GM19239 (cell line): Measurements from ENCODE around the gene SPPL2B.
"Not testable (repeated sequence)": the region's sequence is repeated elsewhere in the genome, so short reads cannot be mapped to it uniquely, and the experiment has no call there.

ENCODE experiments used
- DNase-seq: peaks from one replicate; pipeline ENCODE4 v3.0.0; 2011; ENCODE audit warnings: low spot score; ENCODE audit not compliant: insufficient read length
- FAIRE-seq: peaks from 2 replicates; lab custom pipeline; 2011; peaks lifted over from hg19 to GRCh38; lab: Jason Lieb, UNC

Gene SPPL2B

GRCh38 chr19:2328401-2329148 is at the start of gene SPPL2B, which contains the start of gene LSM7:
Gene SPPL2B, plus strand, starts transcription at chr19:2328684. Its CDS starts 26 bp downstream, at chr19:2328710.
Gene LSM7, minus strand, starts transcription at chr19:2328586. Its CDS starts 20 bp downstream, at chr19:2328566.
- peak; percentile 86 for FAIRE-seq
- DNase-seq, result peak; percentile 96

DNA sequence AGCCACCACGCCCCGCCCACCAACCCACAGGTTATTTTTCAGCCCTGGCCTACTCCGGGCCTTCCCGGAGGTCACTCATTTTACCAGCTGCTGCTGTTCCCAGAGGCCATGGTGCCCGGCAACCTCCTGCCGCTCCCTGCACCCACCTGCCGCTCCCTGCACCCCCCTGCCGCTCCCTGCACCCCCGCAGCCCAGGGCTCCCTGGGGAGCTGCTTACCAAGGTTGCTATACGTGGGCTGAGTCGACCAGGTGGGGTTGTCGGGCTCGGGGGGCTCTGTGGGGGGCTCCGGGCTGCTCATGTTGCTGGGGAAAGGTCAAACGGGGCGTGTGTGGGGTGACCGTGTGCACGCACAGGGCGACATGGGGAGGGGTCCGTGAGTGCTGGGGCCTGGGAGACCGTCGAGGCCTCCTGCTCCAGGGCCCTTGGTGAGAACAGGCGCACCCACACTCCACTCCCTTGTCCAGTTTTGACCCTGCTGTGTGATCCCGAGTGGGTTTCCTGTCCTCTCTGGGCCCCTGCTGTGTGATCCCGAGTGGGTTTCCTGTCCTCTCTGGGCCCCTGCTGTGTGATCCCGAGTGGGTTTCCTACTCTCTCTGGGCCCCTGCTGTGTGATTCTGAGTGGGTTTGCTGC is 47.7 kb upstream of the SPPL2B start:
- DNase-seq, result no peak
- no peak for FAIRE-seq

- peak; percentile 57 for FAIRE-seq
These were observed 47.0 kb upstream of the SPPL2B start for GRCh38 chr19:2281265-2282061.

GRCh38 chr19:2282062-2282861 is 46.2 kb upstream of the SPPL2B start, which contains the start of gene PEAK3:
Gene PEAK3, minus strand, starts transcription at chr19:2282175. Its CDS starts 1,244 bp downstream, at chr19:2280931.
- no peak for DNase-seq
- peak; percentile 76 for FAIRE-seq

More at GRCh38 chr19:2281265-2282061, 47.0 kb upstream of the SPPL2B start:
- DNase-seq, result not testable (repeated sequence)

GRCh38 chr19:2282862-2283237 is 45.6 kb upstream of the SPPL2B start:
- DNase-seq, result no peak
- FAIRE-seq, result no peak

- FAIRE-seq (no peak), DNase-seq (no peak)
These were observed 44.5 kb upstream of the SPPL2B start for GRCh38 chr19:2283835-2284507.

GRCh38 chr19:2286402-2287140 is 41.9 kb upstream of the SPPL2B start:
- no peak for FAIRE-seq
- DNase-seq, result no peak

DNA sequence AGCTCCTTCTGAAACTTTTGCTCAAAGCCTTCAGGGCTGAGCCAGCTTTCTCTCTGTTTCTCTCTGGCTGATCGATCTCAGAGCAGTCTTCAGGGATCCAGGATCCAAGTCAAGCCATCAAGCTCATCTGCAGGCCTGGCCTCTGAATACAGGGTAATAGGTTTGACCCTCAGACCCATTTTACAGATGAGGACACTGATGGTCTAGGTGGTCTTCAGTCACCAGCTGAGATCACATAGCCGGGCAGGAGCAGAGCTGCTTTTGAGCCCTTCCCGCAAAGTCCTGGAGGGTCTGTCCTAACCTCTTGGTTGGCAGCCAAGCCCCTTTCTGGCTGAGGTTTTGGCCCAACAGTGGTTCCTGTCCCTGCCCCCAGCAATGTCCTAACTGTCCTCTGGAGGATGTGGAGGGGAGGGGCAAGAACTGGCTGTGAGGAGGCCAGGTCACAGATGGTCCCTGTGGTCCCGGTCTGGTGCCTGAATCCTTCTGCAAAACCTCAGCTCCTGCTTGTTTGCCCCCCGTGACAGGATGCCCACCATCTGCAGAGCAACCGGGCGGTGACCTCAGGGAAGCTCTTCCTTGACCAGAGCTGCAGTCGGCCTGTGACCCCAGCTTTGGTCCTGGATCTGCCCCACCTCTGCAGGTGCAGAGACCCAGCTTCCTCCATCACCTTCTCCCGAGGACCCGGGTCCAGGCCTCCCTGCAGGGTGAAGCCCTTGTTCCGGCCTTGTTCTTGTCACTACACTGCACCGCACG is 40.7 kb upstream of the SPPL2B start:
- FAIRE-seq (no peak), DNase-seq (no peak)

GRCh38 chr19:2288338-2288817 is 40.1 kb upstream of the SPPL2B start:
- DNase-seq, result no peak

GRCh38 chr19:2288818-2289713 is 39.4 kb upstream of the SPPL2B start:
- peak; percentile 76 for FAIRE-seq
- DNase-seq, result no peak

More at GRCh38 chr19:2288338-2288817, 40.1 kb upstream of the SPPL2B start:
- no peak for FAIRE-seq

DNA sequence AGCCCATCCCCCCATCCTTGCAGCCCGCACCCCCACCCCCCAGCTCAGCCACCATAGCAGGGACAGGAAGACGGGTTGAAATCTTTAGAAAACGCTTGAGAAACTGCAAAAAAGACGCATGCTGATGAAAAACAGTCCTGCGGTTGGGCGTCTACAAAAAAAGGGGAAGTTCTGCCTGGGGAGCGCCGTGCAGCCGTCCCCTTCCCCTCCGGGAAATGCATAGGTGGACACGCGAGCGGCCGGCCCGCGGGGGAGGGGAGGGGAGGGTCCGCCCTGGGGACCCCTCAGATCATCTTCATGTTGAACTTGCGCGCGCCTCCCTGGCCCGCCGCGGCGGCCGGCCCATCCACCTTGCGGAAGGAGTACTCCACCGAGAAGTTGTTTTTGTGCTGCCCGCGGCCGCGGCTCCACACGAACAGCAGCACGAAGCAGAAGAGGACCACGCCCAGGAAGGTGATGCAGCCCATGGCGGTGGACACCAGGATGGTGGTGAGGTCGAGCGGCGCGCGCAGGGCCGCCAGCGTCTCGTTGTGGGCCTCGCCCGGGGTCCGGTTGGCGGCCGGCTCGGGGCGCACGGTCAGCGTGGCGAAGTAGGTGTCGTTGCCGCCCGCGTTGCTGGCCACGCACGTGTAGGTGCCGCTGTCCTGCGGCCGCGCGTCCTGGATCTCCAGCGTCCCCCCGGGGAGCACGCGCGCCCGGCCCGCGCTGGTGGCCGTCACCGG is 38.6 kb upstream of the SPPL2B start:
- FAIRE-seq (peak; percentile 97), DNase-seq (peak; percentile 92)

DNA sequence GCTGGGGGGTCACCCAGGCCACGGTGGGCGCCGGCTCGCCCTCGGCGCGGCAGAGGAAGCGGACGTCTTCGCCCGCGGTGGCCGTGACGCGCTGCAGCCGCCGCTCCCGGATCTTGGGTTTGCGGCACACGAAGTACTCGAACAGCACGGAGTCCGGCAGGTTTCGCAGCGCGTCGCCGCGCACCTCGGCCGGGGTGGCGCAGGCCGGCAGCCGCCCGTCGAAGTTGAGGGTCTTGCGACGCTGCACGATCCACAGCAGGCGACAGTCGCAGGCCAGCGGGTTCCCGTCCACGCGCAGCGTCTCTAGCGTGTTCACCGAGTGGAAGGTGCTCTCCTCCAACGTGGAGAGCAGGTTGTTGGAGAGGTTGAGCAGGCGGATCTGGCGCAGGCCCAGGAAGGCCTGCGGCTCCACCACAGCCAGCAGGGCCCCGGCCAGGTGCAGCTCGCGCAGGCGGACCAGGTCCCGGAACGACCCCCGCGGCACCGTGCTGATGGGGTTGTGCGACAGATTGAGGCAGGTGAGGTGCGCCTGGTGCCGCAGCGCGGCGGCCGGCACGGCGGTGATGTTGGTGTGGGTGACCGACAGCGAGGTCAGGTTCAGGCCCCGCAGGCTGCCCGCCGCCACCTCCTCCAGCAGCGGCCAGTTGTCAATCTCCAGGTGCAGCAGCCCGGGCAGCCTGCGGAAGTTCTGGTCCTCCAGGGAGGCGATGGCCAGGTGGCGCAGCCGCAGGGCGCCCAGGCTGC is 37.9 kb upstream of the SPPL2B start:
- DNase-seq (no peak), FAIRE-seq (no peak)

DNA sequence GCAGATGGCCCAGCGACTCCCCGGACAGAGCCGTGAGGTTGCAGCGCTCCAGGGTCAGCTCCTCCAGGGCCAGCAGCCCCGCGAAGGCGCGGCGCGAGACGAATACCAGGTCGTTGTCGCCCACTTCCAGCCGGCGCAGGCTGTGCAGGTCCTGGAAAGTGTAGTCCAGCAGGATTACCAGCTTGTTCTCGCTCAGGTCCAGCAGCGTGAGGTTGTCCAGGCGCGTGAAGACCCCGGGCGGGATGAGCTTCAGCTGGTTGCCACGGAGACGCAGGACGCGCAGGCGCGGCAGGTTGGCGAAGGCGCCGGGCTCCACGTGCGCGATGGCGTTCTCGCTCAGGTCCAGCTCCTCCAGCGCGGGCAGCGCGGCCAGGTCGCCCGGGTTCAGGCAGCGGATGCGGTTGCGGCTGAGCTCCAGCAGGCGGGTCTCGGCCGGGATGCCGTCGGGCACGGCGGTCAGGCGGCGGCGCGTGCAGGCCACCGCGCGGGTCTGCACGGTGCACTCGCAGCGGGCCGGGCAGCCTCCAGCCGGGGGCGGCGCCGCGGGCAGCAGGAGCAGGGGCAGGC is 37.2 kb upstream of the SPPL2B start:
- DNase-seq (no peak), FAIRE-seq (no peak)

- FAIRE-seq, result no peak
- DNase-seq, result no peak
These were observed 33.7 kb upstream of the SPPL2B start for GRCh38 chr19:2294687-2295335.

GRCh38 chr19:2296141-2296540 is 32.3 kb upstream of the SPPL2B start:
- DNase-seq, result no peak
- FAIRE-seq, result no peak
